HL-60 (cell line): ENCODE data around the gene SH3GL1.

Experiments
- DNase-seq, 2 experiments: peaks; one replicate each; pipeline ENCODE4 v3.0.0-alpha.2; 2010 to 2020; ENCODE audit warnings: low read depth in 1 of 2, low spot score in 1 of 2
- H3K27ac ChIP-seq: fragments of 250-450 bp; sonication (Bioruptor Pico); replicated peaks from 2 replicates; pipeline ENCODE4 v1.5.1; 2020; ENCODE audit warnings: mild to moderate bottlenecking, moderate library complexity
- H3K27me3 ChIP-seq: fragments of 250-450 bp; sonication (Bioruptor Pico); 2 replicates; pipeline ENCODE4 v1.5.1; 2021; ENCODE audit warnings: mild to moderate bottlenecking, moderate library complexity; ENCODE audit not compliant: insufficient read depth, poor library complexity, severe bottlenecking
- H3K4me3 ChIP-seq: replicated peaks from 2 replicates; pipeline ENCODE4 v1.5.1; 2011; ENCODE audit warnings: mild to moderate bottlenecking, control low read depth, low read length; ENCODE audit not compliant: insufficient read depth
- CTCF ChIP-seq: IDR thresholded peaks from one replicate; pipeline ENCODE4 v1.5.1; 2011; ENCODE audit warnings: low read length, control low read depth, inconsistent platforms; ENCODE audit not compliant: insufficient read depth
- GABPA ChIP-seq: IDR thresholded peaks from 2 replicates; pipeline ENCODE4 v1.6.1; 2012; ENCODE audit warnings: low read depth
- POLR2AphosphoS5 ChIP-seq: IDR thresholded peaks from 2 replicates; pipeline ENCODE4 v1.6.1; 2012; ENCODE audit warnings: low read depth
- REST ChIP-seq: IDR thresholded peaks from 2 replicates; pipeline ENCODE4 v1.6.1; 2012; ENCODE audit warnings: low read depth; ENCODE audit not compliant: insufficient replicate concordance
- SPI1 ChIP-seq: IDR thresholded peaks from 2 replicates; pipeline ENCODE4 v1.6.1; 2012; ENCODE audit warnings: low read depth, mild to moderate bottlenecking, borderline replicate concordance

SH3GL1 gene

GRCh38 chr19:4324228-4324627 is 76.1 kb downstream of the SH3GL1 start:
- no peak for DNase-seq
- Histone ChIP-seq H3K27me3 (peaks cover 23% of the 10 kb centered on the region), H3K4me3 (no peak overlapping the region), H3K27ac (no peak overlapping the region)
- TF ChIP-seq POLR2AphosphoS5, result no peak
- TF ChIP-seq GABPA, result no peak

GRCh38 chr19:4323692-4324091 is 76.7 kb downstream of the SH3GL1 start:
- TF ChIP-seq POLR2AphosphoS5 (no peak), CTCF (no peak), GABPA (no peak), REST (no peak), SPI1 (no peak)
- H3K27ac ChIP-seq, result no peak overlapping the region
- H3K4me3 ChIP-seq, result no peak overlapping the region
- peaks cover 18% of the 10 kb centered on the region for H3K27me3 ChIP-seq
- DNase-seq, result no peak

- no peak for TF ChIP-seq CTCF
- TF ChIP-seq POLR2AphosphoS5, result no peak
- no peak for TF ChIP-seq GABPA
- TF ChIP-seq SPI1, result no peak
- TF ChIP-seq REST, result no peak
- Histone ChIP-seq H3K4me3 (no peak overlapping the region), H3K27me3 (peaks cover 18% of the 10 kb centered on the region), H3K27ac (no peak overlapping the region)
- no peak for DNase-seq
These were observed 77.2 kb downstream of the SH3GL1 start for GRCh38 chr19:4322942-4323665.

GRCh38 chr19:4320419-4320818 is 79.9 kb downstream of the SH3GL1 start:
- Histone ChIP-seq H3K27ac (no peak overlapping the region), H3K4me3 (no peak overlapping the region), H3K27me3 (no peaks in the 10 kb centered on the region)
- DNase-seq, result no peak
- TF ChIP-seq SPI1 (no peak), POLR2AphosphoS5 (no peak), GABPA (no peak), REST (no peak), CTCF (no peak)
